Ureter (tissue), 1 donor: ENCODE data around the gene MOAP1. TPM values are rescaled to one million over a fixed set of nuclear protein-coding genes. Genes with fewer than 3 reads are reported as not detected.
A peak's percentile ranks its signal among the peaks of the same experiment; 100 is the strongest.
"Not testable (repeated sequence)": the region's sequence is repeated elsewhere in the genome, so short reads cannot be mapped to it uniquely, and the experiment has no call there.

Source experiments
- DNase-seq: peaks from one replicate; pipeline ENCODE4 v3.0.0-alpha.2; 2020; ENCODE audit warnings: low spot score
- total RNA-seq: library from RNA; stranded (reverse); gene quantifications from one replicate; pipeline ENCODE4 v1.2.4, GENCODE V29; 2023
- donor health status: DM: yes; HTN: yes; CAD: no.

The MOAP1 gene
- 23.2 TPM for total RNA-seq

DNA sequence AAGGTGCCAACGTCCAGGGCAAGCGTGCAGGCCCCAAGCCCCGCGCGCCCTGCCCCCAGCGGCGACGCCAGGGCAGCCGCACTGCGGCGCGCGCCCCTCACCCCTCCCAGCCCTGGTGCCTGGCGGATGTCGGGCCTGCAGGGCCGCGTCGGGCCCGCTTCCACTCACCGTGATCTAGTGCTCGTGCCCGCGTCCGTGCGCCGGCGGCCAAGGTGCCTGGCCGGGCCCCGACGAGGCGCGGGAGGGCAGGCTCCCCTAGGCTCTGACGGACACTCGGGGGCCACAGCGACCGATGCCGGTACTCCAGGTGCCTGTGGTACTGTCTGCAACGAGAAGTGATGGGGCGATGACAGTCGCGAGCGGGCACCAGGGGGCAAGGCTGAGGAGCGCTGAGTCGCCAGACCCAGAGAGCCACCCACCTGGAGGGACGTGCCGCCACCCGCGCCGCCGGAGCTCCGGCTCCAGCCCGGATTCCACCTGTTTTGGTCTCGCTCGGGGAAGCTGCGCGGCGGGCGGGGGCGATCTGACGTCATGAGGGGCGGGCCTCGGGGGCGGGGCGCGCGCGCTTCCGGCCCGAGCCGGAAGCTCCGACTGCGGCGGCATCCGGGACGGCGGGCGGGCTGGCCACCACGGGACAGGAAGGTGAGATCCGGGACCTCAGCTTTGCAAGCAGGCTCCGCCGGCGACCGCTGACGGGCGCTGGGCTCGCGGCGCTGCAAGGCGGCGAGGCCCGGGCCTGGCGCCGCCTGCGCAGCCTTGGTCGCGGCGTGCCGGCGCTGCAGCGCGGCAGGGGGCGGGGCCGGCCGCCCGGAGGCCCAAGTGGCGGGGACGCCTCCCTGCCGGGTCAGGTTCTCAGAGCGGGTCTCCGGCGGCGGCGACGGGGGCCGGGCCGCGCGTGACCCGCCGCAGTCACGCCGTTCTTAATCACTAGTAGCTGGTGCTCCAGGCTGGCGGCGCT, at the start of gene MOAP1, which contains the start of gene LYSET:
TSS of gene MOAP1 (minus strand) at position 507 of the 958 bp plus-strand sequence. CDS start 655 bp downstream, outside the sequence.
TSS of gene LYSET (plus strand) at position 927 of the 958 bp plus-strand sequence. CDS start 89 bp downstream, outside the sequence.
- peak; percentile 92 for DNase-seq

- not testable (repeated sequence) for DNase-seq
Observed at GRCh38 chr14:93233078-93233477, 48.4 kb upstream of the MOAP1 start.

- no peak for DNase-seq
Observed at GRCh38 chr14:93232159-93232558, 47.5 kb upstream of the MOAP1 start.

DNA sequence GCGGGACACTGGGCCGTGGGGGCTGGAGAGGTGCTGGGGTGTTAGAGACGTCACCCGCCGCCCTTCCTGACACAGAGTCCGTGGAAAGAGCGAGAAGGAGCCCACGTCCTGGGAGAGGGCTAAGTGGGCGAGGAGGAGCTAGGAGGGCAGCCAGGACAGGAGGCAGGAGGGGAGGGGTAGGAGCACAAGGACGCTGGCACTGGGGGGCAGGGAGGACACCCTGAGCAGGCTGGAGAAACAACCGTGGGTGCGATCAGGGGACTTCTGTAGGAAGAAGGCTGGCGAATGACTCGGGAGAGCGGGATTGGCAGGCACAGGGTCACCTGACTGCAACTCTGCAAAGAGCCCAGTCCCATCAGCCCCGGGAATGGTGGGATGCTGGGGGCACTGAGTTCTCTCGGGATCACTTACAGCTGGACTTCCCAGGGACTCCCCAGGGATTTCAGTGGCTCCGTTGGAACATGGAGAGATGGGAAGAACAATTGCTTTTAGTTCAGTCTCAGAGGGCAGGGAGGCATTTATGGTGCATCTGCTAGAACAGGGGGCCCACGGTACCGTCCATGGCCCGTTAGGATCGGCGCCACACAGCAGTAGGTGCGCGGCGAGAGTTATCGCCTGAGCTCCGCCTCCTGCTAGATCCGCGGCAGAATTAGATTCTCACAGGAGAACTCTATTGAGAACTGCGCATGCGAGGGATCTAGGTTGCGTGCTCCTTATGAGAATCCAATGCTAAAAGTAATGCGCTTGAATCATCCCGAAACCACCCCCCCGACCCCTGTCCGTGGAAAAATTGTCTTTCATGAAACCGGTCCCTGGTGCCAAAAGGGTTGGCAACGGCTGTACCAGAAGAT, 46.7 kb upstream of the MOAP1 start:
- no peak for DNase-seq

- DNase-seq: no peak
Observed at GRCh38 chr14:93230539-93230938, 45.8 kb upstream of the MOAP1 start.

DNA sequence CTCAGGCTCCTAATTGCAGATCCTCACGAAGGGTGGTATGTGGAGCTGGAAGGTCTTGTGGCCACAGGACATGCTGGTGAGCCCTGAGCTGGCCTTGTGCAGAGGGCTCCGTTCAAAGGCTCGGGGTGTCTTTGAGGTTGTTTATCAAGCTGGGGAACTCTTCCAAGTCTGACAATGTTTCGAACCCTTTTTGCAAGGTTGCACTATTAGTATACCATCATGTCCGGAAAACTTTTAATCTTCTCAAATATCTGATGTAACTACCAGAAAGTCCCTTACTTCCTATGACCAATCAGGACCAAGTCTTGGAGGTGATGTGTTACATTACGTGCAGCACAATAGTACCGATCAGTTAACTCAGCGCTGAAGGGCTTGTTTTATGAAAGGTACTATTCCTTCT, 43.9 kb upstream of the MOAP1 start:
- DNase-seq: no peak

- DNase-seq: no peak
Observed at GRCh38 chr14:93223565-93223964, 38.9 kb upstream of the MOAP1 start.

DNA sequence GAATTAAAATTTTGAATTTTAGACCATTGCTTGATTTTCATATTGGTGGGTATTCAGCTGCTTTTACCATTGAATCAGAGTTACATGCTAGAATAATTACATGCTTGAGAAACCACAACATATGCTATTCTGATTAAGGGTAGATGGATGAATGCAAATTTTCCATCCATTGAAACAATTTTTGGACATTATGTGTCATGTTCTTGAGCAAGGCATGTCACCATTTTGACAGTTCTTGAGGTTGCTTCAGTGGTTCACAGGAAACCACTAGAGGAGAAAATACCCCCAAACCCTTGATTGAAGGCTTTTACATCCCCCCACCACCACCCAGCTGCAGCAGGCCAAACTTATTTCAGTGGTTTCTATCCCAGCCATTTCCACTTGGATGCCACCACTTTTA, 35.8 kb upstream of the MOAP1 start:
- no peak for DNase-seq

DNA sequence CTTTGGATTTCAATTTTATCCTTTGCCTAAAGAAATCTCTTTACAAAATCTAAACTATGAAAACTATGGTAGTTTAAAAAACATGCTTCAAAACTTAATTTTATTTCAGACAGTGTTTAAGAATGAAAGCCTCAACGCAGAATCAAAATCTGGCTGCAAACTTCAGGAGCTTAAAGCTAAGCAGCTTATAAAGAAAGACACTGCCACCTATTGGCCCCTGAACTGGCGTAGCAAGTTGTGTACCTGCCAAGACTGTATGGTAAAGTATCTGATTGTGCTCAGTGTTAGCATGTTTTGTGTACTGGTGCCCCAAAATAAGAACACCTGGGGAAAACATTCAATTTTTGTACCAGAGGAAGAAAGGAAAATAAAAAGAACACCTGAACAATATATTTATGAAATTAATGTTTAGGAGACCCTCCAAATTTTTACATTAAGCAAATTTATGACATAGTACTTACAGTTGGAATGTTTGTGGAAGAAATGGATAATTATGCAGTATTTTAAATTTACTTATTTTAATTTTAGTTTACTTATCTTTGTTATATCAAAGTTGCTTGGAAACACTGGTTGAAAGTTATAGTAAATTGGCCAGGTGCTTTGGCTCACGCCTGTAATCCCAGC, 34.5 kb upstream of the MOAP1 start:
- DNase-seq: no peak

DNA sequence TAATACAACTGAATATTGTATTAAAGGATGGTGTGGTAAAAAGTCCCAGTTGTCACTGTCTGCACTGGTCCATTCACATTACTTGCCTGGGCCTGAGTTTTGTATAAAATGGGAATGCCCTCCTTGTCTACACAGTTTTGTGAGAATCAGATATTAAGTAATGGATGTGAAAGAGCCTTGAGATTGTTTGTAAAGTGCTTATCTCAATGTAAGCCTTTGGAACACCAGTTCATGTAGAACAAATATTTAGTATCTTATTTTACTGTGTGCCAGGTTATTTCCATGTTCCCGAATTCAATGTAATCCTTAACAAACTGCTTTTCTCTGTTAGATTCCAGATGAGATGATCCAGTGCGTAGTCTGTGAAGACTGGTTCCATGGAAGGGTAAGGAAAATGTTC, 29.9 kb upstream of the MOAP1 start:
- no peak for DNase-seq

- no peak for DNase-seq
Observed at GRCh38 chr14:93212432-93212831, 27.7 kb upstream of the MOAP1 start.

- DNase-seq: peak; percentile 66
Observed at GRCh38 chr14:93207468-93208308, 23.0 kb upstream of the MOAP1 start.

- peak; percentile 96 for DNase-seq
Observed at GRCh38 chr14:93206793-93207467, 22.2 kb upstream of the MOAP1 start, which contains the start of the genes GON7 and UBR7. Gene GON7, minus strand, starts transcription at chr14:93207065. Its CDS starts 28 bp downstream, at chr14:93207037. Gene UBR7, plus strand, starts transcription at chr14:93207256. Its CDS starts 36 bp downstream, at chr14:93207292.

GRCh38 chr14:93201155-93201704, 16.5 kb upstream of the MOAP1 start:
- DNase-seq: no peak

GRCh38 chr14:93200553-93200952, 15.9 kb upstream of the MOAP1 start:
- no peak for DNase-seq

GRCh38 chr14:93199031-93199430, 14.3 kb upstream of the MOAP1 start:
- no peak for DNase-seq

GRCh38 chr14:93195316-93195999, 10.8 kb upstream of the MOAP1 start:
- no peak for DNase-seq

- DNase-seq: no peak
Observed at GRCh38 chr14:93186956-93187355, 2.3 kb upstream of the MOAP1 start.

- no peak for DNase-seq
Observed at GRCh38 chr14:93186466-93186865, 1.8 kb upstream of the MOAP1 start.
